HepG2 (cell line): ENCODE data around the gene DCAKD. TPM values are rescaled to one million over a fixed set of nuclear protein-coding genes. Genes with fewer than 3 reads are reported as not detected.

Experiments
- ATAC-seq: fragments of 200-7000 bp; cut with Tn5 transposase; 3 replicates; pipeline ENCODE4 v1.9.1; 2020; ENCODE audit warnings: mild to moderate bottlenecking, moderate library complexity
- BruUV-seq: library from RNA; stranded (reverse); fragments of 400-500 nt; replicated peaks from 2 replicates; lab custom pipeline; 2021; lab: Mats Ljungman, UMichigan
- CTCF ChIA-PET: fragments of 300-600 bp; formaldehyde crosslinking; extraction: SDS; loops from one replicate; lab custom pipeline; 2021; ENCODE audit warnings: low total read pairs, inconsistent platforms, low intra/inter-chr PET ratio; lab: Yijun Ruan, JAX
- POLR2A ChIA-PET: fragments of 350-600 bp; sonication (Branson Sonifier 250); formaldehyde crosslinking; loops from one replicate; lab custom pipeline; 2020; ENCODE audit warnings: antibody characterized with exemption, inconsistent platforms; lab: Yijun Ruan, JAX
- DNase-seq: peaks from one replicate; pipeline ENCODE4 v3.0.0-alpha.2; 2015; ENCODE audit warnings: low spot score
- FAIRE-seq: peaks from 3 replicates; lab custom pipeline; 2011; peaks lifted over from hg19 to GRCh38; lab: Jason Lieb, UNC
- H2AFZ ChIP-seq: one replicate; pipeline ENCODE4 v1.6.1; 2011; ENCODE audit warnings: low read length, inconsistent platforms
- H3K27ac ChIP-seq: fragments of 300-600 bp; 3 replicates; pipeline ENCODE4 v1.8.0; 2011; ENCODE audit warnings: mixed run types, mild to moderate bottlenecking, mixed read lengths, low read length, inconsistent platforms; ENCODE audit not compliant: insufficient read depth; ENCODE audit errors: extremely low read length
- H3K27me3 ChIP-seq, 2 experiments: fragments of 200-600 bp in 1 of 2; 2 replicates in 1 of 2; 3 replicates in 1 of 2; pipeline versions ENCODE4 v1.6.0 to v1.8.0; 2011; ENCODE audit warnings: low read length in 2 of 2, mild to moderate bottlenecking in 2 of 2, moderate library complexity in 2 of 2, inconsistent platforms in 1 of 2; ENCODE audit not compliant: insufficient read depth in 2 of 2, control insufficient read depth in 1 of 2
- H3K36me3 ChIP-seq, 2 experiments: fragments of 200-600 bp in 1 of 2; replicated peaks in 1 of 2; 2 replicates in 1 of 2; 3 replicates in 1 of 2; pipeline versions ENCODE4 v1.5.1 to v1.8.0; 2011; ENCODE audit warnings: low read length in 2 of 2, inconsistent platforms in 1 of 2; ENCODE audit not compliant: insufficient read depth in 2 of 2, control insufficient read depth in 1 of 2
- H3K4me1 ChIP-seq: 2 replicates; pipeline ENCODE4 v1.5.1; 2012; ENCODE audit warnings: low read length, inconsistent platforms; ENCODE audit not compliant: insufficient read depth
- H3K4me2 ChIP-seq: 2 replicates; pipeline ENCODE4 v1.6.0; 2011; ENCODE audit warnings: low read depth, low read length, inconsistent platforms
- H3K4me3 ChIP-seq, 3 experiments: fragments of 200-600 bp in 1 of 3; sonication (generic), shearing (Covaris generic) in 1 of 3; replicated peaks in 1 of 3; 2 replicates each; pipeline ENCODE4 v1.5.1; 2011 to 2016; ENCODE audit warnings: low read length in 3 of 3, inconsistent platforms in 2 of 3, low read depth in 2 of 3, mild to moderate bottlenecking in 2 of 3, control low read depth in 1 of 3, mixed read lengths in 1 of 3; ENCODE audit not compliant: insufficient read depth in 1 of 3
- H3K79me2 ChIP-seq: one replicate; pipeline ENCODE4 v1.6.1; 2011; ENCODE audit warnings: low read length, inconsistent platforms; ENCODE audit not compliant: insufficient read depth
- H3K9ac ChIP-seq: 2 replicates; pipeline ENCODE4 v1.6.0; 2011; ENCODE audit warnings: mild to moderate bottlenecking, low read depth, low read length, inconsistent platforms; ENCODE audit not compliant: insufficient read depth
- H3K9me3 ChIP-seq: 2 replicates; pipeline ENCODE4 v1.5.1; 2012; ENCODE audit warnings: mild to moderate bottlenecking, low read length
- H4K20me1 ChIP-seq: 2 replicates; pipeline ENCODE4 v1.6.0; 2011; ENCODE audit warnings: inconsistent platforms, mild to moderate bottlenecking, low read length, moderate library complexity; ENCODE audit not compliant: insufficient read depth
- ARID3A ChIP-seq: IDR thresholded peaks from 2 replicates; pipeline ENCODE4 v1.6.1; 2012; ENCODE audit warnings: low read depth, low read length, improper control_type of control experiment
- SKIL ChIP-seq: sonication (generic); formaldehyde crosslinking; IDR thresholded peaks from 2 replicates; pipeline ENCODE4 v1.8.0; 2022; ENCODE audit warnings: missing genetic modification reagents, mild to moderate bottlenecking, moderate library complexity, borderline replicate concordance
- ZBTB25 ChIP-seq: IDR thresholded peaks from 2 replicates; pipeline ENCODE4 v1.6.1; 2018; ENCODE audit warnings: missing genetic modification reagents
- ZNF292 ChIP-seq: sonication (generic); formaldehyde crosslinking; IDR thresholded peaks from 2 replicates; pipeline ENCODE4 v1.8.1; 2022; ENCODE audit warnings: mild to moderate bottlenecking, low read depth, missing genetic modification reagents, borderline replicate concordance
- ZNF766 ChIP-seq: sonication (generic); formaldehyde crosslinking; IDR thresholded peaks from 2 replicates; pipeline ENCODE4 v1.5.0; 2020; ENCODE audit warnings: missing genetic modification reagents, borderline replicate concordance
- WGBS: methylation state at CpG from one replicate; pipeline ENCODE4 v1.1.6; 2017; ENCODE audit warnings: low lambda C conversion rate; 5-methylcytosine and 5-hydroxymethylcytosine counted together
- in situ Hi-C: cut with HindIII; loops from 2 replicates; pipeline ENCODE4 v1.10.0; 2017; ENCODE audit warnings: low pct_unique_long_range_greater_than_20kb; ENCODE audit not compliant: extremely low pct_ligation_motif_present
- intact Hi-C: fragments of 100-400 bp; cut with micrococcal nuclease; formaldehyde crosslinking; loops from one replicate; pipeline ENCODE4 v1.10.0; 2022; ENCODE audit not compliant: unreplicated experiment
- polyA plus RNA-seq, 8 experiments: library from polyadenylated mRNA; depleted of rRNA in 3 of 8; stranded (reverse) in 7 of 8; unstranded in 1 of 8; fragments of >200 nt; fragmentation: Illumina TruSeq in 4 of 8; extraction: Trizol in 4 of 8; gene quantifications; 2 replicates each; pipeline versions ENCODE4 v1.2.1 to v1.2.3, GENCODE V29; 2011 to 2016; ENCODE audit warnings: low read depth in 4 of 8, missing spikeins in 1 of 8, mixed read lengths in 1 of 8; ENCODE audit not compliant: insufficient read depth in 1 of 8
- total RNA-seq, 5 experiments: library from RNA; depleted of rRNA; stranded (reverse); fragments of >200 nt; fragmentation: Illumina TruSeq; extraction: Trizol; gene quantifications; 2 replicates each; pipeline ENCODE4 v1.2.3, GENCODE V29; 2016; ENCODE audit warnings: low read depth in 1 of 5

Gene DCAKD
- total and polyA plus RNA-seq, 2 of the 13 experiments (the other 11 are each of a cell fraction or from before 2014, with no cell fraction given): 25.9 to 29.2 TPM

GRCh38 chr17:45077643-45078042, 26.2 kb upstream of the DCAKD start:
- peaks cover 4% of the 10 kb centered on the region; the same call in 1 of the 2 replicates for H4K20me1 ChIP-seq
- no peaks in the 10 kb centered on the region for H3K27me3 ChIP-seq
- ChIA-PET POLR2A (no interaction called here), CTCF (no interaction called here)
- TF ChIP-seq ZNF766 (CRISPR knock-in tag): no peak
- no peak for TF ChIP-seq SKIL (CRISPR knock-in tag)
- TF ChIP-seq ZNF292 (CRISPR knock-in tag): no peak
- no peak for TF ChIP-seq ARID3A
- no peak for TF ChIP-seq ZBTB25 (CRISPR knock-in tag)
- FAIRE-seq: no peak
- no peaks in the 10 kb centered on the region for H3K4me1 ChIP-seq
- H3K4me3 ChIP-seq: no peak overlapping the region
- no peak overlapping the region for H3K4me2 ChIP-seq
- intact Hi-C loops (no loop called here), in situ Hi-C loops (no loop called here)
- BruUV-seq: no TSS peak
- peaks cover 28 to 56% of the 10 kb centered on the region in 2 experiments for H3K36me3 ChIP-seq
- H3K27ac ChIP-seq: no peak overlapping the region
- H2AFZ ChIP-seq: no peak overlapping the region
- no peak for ATAC-seq
- H3K9me3 ChIP-seq: no peaks in the 10 kb centered on the region
- DNase-seq: no peak
- 96% methylated on average over 3 of the region's 3 CpGs for WGBS
- H3K79me2 ChIP-seq: peaks cover 57% of the 10 kb centered on the region
- no peak overlapping the region for H3K9ac ChIP-seq
